Measurements from ENCODE around the gene FHOD1.

FHOD1 gene

GRCh38 chr16:67188798-67189197 lies 58.5 kb downstream of the FHOD1 start:
- DNase-seq, result no peak

- no peak for DNase-seq
These were observed 59.0 kb downstream of the FHOD1 start for GRCh38 chr16:67188323-67188722.

GRCh38 chr16:67187175-67187890 lies 59.9 kb downstream of the FHOD1 start:
- no peak for DNase-seq

- DNase-seq, result no peak
These were observed 60.7 kb downstream of the FHOD1 start for GRCh38 chr16:67186550-67186950.

- DNase-seq, result no peak
These were observed 61.6 kb downstream of the FHOD1 start for GRCh38 chr16:67185651-67186134.

- DNase-seq, result peak; percentile 68
These were observed 62.2 kb downstream of the FHOD1 start for GRCh38 chr16:67184995-67185650.

- DNase-seq, result no peak
These were observed 62.8 kb downstream of the FHOD1 start for GRCh38 chr16:67184453-67184994.

GRCh38 chr16:67183627-67184452 lies 63.4 kb downstream of the FHOD1 start, which contains the start of gene MATCAP1:
TSS of gene MATCAP1 (minus strand) at chr16:67183963. CDS start at chr16:67180610, 3,353 bp downstream.
- DNase-seq, result peak; percentile 92

GRCh38 chr16:67183284-67183626 lies 64.0 kb downstream of the FHOD1 start:
- no peak for DNase-seq

- no peak for DNase-seq
These were observed 65.0 kb downstream of the FHOD1 start for GRCh38 chr16:67182288-67182687.

- no peak for DNase-seq
These were observed 65.9 kb downstream of the FHOD1 start for GRCh38 chr16:67181346-67181745.

- DNase-seq, result no peak
These were observed 67.1 kb downstream of the FHOD1 start for GRCh38 chr16:67180166-67180565.

- no peak for DNase-seq
These were observed 67.7 kb downstream of the FHOD1 start for GRCh38 chr16:67179421-67180080.

Measured in NCI-H2107 (cell line).